HG03103 (cell line): ENCODE data around the gene NENF.
A peak's percentile ranks its signal among the peaks of the same experiment; 100 is the strongest.
"Not testable (repeated sequence)": the region's sequence is repeated elsewhere in the genome, so short reads cannot be mapped to it uniquely, and the experiment has no call there.

ENCODE experiments used
- ATAC-seq: cut with Tn5 transposase; IDR thresholded peaks from one replicate; pipeline ENCODE4 v1.9.1; 2021; ENCODE audit warnings: low read depth; ENCODE audit not compliant: unreplicated experiment

Gene NENF

DNA sequence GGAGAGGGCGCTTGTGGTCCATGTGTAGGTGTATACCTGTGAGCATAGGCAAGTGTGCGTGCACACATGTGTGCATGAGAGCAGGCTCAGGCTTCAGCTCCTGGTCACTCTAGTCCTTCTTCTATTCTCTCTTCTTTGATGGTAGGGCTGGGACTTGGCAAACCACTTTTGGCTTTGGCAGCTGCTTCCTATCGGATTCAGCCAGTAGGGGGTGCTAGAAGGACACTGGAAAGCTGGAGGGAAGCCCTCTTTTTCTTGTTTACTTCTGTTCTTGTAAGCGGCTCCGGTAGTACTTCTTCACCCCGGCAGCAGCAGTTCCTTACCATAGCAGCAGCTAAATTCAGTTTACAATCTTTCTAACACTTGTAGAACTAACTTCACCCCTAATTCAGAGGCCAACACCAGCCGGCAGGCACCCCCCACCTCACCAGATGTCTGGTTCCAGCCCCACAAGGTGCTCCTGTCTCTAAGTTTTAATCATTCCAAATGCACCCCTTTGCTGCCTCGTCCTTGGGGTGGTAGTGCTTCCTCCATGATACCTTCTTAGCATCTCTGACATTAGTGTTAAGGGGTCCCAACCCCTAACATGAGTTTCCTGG is 25.1 kb downstream of the NENF start:
- no peak for ATAC-seq

DNA sequence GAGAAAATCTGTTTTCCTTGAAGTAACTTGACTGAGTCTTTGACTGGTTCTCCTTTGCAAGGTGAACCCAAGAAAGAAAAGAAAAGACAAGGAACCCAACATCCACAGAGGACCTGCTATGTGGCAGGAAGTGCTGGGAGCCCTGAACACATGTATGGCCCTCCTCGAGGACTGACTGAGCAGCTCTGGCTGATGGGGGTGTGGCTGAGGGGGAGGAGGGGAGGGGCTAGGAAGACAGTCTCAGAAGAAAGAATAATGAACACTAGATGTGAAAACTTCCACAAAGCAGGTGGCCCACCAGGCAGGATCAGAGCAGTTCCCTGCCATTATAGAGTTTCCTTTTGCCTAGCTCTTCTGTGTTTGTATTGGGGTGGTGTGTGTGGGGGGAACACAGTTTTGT is 26.1 kb downstream of the NENF start:
- no peak for ATAC-seq

DNA sequence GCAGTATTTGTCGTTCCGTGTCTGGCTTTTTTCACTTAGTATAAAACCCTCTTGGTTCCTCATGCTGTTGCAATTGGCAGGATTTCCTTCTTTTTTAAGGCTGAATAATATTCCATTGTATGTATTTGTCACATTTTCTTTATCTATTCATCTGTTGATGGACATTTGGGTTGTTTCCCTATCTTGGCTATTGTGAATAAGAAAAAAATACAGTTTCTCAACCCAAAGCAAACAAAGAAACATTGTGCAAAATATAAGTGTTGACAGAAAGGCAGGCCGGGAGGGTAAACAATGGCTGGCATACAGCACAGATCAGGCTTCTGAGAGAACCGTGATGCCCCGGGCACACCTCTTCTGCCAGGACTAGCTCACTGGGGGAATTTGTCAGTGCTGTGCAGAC is 26.9 kb downstream of the NENF start:
- no peak for ATAC-seq

DNA sequence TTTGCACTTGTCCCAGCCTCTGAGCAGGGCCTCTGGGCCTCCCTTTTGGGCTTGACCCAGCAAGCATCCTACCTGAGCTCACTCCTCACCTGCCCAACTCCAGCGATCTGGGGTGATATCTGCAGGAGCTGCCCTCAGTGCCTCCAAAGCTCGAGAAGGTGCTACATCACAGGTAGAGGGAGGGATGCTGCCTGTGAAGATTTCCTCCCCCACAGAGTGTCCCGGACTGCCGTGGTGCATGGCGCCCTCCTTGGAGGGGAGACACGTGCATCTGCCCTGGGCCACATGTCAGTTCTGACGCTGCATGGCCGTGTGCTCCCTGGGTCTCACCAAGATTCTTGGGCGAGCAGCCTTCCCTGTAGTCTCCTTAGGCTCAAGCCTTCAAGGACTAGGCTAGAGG is 27.7 kb downstream of the NENF start:
- no peak for ATAC-seq

DNA sequence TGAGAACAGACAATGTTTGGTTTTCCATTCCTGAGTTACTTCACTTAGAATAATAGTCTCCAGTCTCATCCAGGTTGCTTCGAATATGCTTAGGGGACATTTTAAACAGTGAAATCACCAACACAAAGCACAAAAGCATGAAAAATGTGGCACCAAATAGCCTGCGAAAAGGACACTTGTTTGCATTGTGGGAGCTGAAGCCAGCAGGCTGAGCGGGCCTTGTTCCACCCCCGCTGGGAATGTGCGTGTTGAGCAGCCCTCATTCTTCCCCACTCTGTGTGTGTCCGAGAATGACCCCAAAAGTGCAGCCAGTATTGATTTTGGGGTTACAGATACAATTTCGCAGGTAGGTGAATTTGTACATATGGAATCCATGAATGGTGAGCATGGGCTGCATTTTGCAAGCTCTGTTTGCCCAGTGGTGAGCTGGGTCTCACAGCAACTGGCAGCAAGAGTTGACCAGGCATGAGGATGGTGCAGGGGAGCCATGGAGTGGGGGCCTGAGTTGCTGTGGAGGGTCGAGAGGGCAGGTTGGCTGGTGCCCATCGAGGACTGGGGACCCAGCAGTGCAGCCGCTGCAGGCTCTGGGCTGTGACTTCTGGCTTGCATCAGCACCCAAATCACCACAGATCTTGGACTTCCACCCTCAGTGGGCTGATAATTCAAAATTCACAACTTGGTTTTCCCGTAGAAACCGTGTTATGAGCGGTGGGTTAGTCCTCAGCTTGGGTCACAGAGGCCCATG is 29.4 kb downstream of the NENF start:
- ATAC-seq = no peak

DNA sequence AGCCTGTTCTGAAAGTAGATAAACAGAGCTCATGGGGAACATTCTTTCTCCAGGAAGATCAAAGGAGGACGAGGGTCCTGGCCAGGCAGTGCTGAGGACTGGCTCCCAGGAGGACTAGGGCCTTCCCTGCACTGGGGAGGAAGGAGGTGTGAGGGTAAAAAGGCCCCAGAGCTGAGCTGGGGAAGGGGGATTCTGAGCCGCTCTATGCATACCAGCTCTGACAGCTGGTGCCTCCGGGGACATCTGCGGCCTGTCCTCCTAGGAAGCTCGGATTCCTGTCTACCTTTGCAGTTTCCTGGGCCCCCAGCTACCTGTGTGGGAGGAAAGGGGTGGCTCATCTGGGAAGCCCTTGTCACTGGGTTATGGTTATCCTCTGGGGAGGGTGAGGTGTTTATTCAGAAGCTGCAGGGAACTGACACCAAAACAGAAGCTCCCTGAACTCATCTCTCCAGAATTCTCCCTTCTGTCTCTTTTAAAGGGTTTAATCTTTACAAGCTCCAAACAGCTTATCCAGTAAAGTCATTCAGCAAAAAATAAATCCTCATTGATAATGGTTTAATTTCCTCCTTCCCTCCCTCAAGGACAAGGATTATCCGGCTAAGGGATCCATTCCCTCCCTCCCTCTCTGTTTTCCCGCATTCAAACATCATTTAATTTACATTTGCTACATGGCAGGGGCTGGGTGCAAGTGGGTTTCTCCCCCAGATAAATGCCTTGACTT is 31.0 kb downstream of the NENF start:
- no peak for ATAC-seq

DNA sequence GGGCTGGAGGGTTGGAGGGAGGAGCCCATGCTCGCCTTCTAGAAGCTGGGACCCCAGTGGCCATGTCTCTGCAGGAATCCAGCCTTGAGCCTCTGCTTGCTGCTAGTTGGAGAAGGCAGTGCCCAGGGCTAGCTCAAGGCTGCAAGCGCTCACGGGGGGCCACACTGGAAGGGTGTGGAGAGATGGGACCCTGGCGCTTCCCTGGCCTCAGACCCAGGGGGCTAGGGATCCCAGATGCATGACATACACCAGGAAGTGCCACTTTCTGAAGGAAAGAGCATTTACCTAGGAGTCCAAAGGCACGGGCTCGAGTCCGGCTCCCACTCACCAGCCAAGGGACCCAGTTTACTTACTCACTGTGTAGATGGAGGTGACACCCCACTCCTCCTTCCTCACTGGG is 32.6 kb downstream of the NENF start:
- ATAC-seq = no peak

DNA sequence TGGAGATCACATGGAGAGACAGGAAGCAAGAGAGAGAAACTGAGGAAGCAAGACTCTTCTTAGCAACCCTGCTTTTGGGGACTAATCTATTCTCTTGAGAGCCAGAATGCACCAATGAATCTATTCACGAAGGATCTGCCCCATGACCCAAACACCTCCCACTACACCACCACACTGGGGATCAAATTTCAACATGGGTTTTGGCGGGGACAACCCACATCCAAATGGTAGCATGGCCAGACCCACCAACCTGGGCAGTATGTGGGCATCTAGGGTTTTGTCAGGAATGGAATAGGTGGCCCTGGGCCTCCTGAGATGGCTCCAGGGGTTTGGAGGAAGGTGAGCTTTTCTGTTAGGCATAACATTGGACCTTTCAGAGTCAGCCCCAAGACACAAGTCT is 33.7 kb downstream of the NENF start:
- no peak for ATAC-seq

DNA sequence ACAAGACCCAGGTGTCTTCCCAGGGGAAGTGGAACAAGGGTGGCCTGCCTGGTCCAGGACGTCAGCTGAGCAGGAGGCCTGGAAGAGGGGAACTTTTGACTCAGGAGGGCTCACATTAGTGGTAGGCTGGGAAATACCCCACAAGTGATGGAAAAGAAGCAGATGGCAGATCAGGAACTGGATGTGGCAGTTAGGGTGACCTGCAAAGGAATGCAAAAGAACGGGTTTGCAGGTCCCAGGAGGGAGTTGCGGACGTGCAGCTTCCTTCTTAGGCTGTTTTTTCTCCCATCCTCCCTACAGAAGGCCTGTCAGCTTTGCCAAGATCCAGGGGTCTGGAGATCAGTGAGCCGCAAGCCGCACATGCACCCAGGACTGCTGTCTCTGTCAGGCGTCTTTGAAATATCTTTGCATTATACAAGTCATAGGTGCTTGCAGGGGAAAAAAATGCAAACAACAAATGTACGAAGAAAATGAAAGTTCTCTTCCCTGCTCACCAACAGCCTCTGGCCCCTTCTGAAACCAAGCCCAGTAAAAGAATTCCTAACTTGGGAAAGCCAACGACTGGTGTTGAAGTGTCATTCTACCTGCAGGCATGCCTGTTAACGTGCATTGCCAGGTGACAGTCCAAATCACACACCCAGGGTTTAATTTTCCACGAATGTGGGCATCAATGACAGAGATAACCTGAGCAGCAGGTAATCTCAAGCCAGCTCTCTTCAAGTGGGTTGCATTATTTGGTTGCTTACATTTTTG is 34.4 kb downstream of the NENF start:
- ATAC-seq = no peak

DNA sequence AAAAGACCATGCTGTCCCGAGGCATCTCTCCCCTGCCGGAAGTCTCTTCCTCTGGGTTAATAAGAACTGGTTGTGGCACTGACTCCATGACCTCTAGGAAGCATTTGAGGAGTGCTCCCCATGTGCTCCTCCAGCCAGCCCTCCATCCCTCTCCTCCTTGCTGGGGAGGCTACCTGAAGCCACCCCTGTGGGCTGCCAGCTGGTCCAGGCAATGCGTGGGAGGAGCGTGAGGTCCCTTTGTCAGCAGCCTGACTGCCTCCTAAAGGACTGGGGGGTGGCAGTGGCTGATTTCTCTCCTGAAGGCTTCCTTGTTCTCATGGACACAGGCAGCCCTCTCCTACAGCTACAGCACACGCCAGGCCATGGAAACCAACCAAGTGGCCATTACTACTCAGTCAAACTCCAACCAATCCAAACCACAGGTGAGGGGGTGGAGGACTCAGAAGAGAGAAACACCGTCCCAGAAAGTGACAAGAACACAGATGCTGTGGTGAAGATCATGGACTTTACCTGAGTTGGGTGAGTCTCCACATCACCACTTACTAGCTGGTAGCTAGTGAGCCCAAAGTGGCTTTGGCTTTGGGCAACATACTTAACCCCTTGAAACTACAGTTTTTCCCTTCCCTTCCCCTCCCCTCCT is 35.2 kb downstream of the NENF start:
- ATAC-seq = no peak

DNA sequence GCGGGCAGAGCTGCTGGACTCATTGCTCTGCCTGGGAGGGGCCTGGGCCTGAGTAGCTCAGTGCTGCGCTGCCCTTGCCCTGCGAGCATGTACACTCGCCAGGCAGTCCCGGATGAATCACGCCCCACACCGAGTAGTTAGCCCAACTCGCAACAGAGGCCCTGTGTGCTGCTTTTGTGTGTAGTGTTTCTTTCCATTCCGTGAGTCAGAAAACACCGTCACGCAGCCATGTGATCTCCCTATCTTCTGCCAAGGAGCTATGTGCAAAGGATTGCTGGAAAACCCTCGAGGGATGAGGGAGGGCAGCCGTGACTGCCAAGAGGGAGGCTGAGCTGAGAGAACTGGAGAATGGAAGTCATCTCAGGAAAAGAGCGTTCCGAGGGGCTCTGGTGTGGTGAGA is 37.3 kb downstream of the NENF start:
- no peak for ATAC-seq

DNA sequence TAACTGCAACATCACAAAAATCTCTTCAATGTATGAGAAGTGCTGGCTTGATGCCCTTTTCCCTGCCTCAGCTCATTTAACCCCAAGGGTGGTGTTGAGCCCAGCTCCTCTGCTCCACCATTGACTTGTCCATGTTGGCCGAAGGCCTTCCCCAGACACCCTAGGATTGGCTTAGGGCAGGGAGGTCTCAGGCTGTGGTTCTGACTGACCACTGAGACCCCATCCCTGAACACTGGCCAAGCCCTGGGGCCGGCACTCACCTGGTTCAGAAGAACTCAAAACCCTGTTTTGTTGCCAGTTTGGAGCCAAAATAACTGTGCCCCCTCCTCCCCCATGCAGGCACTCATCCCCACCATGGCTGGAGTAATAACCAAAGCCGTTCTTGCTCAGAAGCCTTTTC is 38.6 kb downstream of the NENF start:
- no peak for ATAC-seq

DNA sequence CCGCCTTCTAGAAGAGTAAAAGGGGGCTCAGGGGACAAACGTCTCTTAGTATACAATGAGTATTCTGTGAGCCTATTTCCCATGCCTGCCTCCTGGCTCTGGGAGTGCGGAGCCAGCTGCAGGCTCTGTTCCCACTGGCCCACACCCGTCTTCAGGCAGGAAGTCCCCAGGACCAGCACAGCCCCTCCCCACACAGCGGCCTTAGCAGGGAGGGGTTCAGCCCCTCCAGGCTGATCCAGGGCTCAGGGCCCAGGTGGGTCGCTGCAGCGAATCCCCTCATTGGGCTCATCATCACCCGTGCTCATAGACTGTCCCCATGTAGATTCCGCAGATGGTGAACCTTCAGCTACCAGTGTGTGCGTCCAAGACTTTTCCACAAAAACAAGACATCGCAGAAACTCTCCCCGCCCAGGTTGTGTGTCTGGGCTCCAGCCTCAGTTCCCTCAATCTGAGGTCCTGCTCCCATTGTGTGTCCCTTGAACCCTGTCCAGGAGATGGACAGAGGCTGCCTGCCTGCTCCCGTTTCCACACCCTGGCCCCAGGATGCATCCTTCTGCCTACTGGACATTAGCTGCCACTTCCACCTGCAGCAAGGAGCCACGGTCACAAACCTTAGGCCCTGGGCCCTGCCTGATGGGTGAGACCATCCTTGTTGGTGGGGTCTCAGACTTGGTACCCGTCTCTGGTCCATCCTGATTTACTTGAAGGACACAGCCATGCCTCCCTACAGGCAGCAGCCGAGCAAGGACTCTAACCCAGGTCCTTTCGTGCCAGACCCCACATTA is 39.4 kb downstream of the NENF start:
- no peak for ATAC-seq

DNA sequence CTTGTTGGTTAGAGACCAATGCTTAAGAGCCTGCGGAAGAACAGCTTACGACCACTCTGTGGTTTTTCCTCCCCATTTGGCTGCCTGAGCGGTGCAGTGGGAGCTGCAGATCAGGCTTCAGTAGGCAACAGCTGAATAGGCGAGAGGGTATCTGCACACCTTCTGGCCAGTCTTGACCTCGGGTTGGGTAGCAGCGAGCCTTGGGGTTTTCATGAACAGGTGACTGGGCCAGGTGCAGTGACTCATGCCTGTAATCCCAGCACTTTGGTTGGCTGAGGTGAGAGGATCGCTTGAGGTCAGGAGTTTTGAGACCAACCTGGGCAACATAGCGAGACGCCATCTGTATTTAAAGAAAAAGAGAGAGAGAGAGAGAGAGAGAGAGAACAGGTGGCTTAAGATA is 41.0 kb downstream of the NENF start:
- no peak for ATAC-seq

DNA sequence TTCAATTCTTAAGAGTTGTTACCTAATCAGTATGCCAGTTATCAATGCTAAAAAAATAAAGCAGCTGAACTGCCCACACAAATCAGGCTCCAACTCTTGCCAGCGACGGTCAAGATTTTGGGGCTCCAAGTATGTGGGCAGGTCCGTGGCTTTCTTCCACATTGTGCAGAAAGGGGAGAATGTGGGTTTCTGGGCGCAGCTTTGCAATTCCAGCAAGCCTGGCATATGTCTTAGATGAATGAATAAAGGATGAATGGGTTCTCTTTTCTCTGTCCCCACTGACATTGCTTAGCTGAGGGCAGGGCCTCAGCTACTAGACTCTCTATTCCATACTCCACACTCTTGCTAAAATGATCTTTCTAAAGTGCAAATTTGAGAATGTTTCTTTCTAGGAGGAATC is 42.4 kb downstream of the NENF start:
- no peak for ATAC-seq

DNA sequence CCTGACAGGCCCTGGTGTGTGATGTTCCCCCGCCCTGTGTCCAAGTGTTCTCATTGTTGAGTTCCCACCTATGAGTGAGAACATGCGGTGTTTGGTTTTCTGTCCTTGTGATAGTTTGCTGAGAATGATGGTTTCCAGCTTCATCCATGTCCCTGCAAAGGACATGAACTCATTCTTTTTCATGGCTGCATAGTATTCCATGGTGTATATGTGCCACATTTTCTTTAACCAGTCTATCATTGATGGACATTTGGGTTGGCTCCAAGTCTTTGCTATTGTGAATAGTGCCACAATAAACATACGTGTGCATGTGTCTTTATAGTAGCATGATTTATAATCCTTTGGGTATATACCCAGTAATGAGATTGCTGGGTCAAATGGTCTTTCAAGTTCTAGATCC is 43.1 kb downstream of the NENF start:
- ATAC-seq = not testable (repeated sequence)

DNA sequence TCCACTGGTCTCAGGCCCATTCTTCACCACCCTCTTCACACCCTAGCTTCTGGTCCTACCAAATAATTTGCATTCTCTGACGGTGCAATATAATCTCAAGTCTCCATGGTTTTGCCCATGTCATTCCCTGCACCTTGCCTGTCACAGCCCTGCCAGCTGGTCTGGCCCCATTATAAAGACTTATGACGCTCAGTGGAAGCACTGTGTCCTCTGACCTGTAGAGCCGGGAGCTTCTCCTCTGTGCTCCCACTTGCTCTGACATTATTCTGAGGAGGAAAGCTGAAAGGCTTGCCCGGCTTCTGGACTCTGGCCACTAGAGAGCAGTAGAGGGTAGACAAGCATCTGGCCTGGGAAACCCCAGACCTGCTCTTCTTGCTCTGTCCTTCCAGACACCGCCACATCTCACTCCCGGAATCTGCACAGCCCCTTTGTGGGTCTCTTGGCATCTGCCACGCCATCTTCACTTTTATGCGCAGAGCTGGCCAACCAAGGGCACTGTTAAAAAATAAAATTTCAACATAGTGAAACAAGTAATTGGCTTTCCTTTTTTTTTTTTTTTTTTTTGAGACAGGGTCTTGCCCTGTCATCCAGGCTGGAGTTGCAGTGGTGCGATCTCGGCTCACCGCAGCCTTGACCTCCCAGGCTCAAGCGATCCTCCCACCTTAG is 44.4 kb downstream of the NENF start:
- ATAC-seq = peak; percentile 78

DNA sequence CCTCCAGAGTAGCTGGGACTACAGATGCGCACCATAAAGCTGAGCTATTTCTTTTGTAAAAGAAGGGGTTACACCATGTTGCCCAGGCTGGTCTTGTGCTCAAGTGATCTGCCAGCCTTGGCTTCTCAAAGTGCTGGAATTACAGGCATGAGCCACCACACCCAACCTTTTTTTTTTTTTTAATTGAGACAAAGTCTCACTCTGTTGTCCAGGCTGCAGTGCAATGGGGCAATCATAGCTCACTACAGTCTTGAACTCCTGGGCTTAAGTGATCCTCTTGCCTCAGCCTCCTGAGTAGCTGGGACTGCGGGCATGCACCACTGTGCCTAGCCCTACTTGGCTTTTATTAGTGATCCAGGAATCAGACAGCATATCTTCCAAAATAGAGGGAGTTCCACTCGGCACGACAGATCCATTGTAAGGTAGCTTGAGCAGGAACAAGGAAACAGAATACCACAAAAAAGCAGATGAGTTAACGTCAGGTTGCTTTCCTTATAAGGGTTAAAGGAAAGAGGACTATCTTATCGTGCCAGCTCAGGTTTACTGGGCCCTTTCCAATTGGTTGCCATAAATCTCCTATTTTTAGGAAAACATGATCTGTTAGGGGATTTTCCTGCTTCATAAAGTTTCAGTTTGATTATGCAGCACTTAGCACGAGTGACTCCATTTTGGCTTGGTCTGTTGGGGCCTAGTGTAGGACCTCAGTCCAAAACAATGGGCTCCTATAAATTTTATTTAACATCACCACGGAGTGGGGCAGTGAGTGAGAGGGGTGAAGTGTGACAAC is 45.2 kb downstream of the NENF start:
- ATAC-seq = no peak
